ENCODE results near the gene MTCL1. TPM values are rescaled to one million over a fixed set of nuclear protein-coding genes. Genes with fewer than 3 reads are reported as not detected.

Gene MTCL1
- total and polyA plus RNA-seq, 10 of the 15 experiments (the other 5 are each of a cell fraction or from before 2014, with no cell fraction given): 0.03 to 0.36 (median 0.13) TPM; not detected in 4

- FAIRE-seq: no peak
- ChIA-PET SMC1A (ENCODE audit: uncharacterized antibody, unreplicated experiment) (interaction anchor here (1.0 kb wide), 1 partner anchor 145 kb away, joined by 3 read pairs; no protein-coding TSS in a partner anchor), RAD21 (ENCODE audit: unreplicated experiment) (no interaction called here), POLR2A (no interaction called here), CTCF (no interaction called here)
- no TSS peak for BruUV-seq (replicated peaks)
- H3K4me3 ChIP-seq: no peak overlapping the region
- TF ChIP-seq EED (IDR thresholded peaks at IDR 0.05; ENCODE audit: low read depth) (no peak), CBFB (IDR thresholded peaks at IDR 0.05; ENCODE audit: low read depth) (no peak), SUZ12 (IDR thresholded peaks at IDR 0.05; ENCODE audit: unreplicated experiment) (no peak), RCOR1 (conservative IDR thresholded peaks at IDR 0.05; ENCODE audit: low read depth, low read length) (no peak), CEBPZ (IDR thresholded peaks at IDR 0.05; ENCODE audit: low read depth, low read length) (no peak), CHD1 (IDR thresholded peaks at IDR 0.05; ENCODE audit: low read depth, low read length) (no peak), JUND (IDR thresholded peaks at IDR 0.05; ENCODE audit: low read depth, low read length) (no peak), ETV6 (conservative IDR thresholded peaks at IDR 0.05 in 1 of 2, IDR thresholded peaks at IDR 0.05 in 1 of 2; ENCODE audit: borderline replicate concordance in 1 of 2, low read depth in 1 of 2) (no peak), ZBTB11 (CRISPR knock-in tag; IDR thresholded peaks at IDR 0.05) (no peak), ZNF687 (IDR thresholded peaks at IDR 0.05) (no peak), TCF7 (IDR thresholded peaks at IDR 0.05; ENCODE audit: borderline replicate concordance) (no peak)
- H3K36me3 ChIP-seq (ENCODE audit: control insufficient read depth in 2 of 2, insufficient read depth in 2 of 2, low read length in 1 of 2): no peaks in the 10 kb centered on the region
- H3K4me2 ChIP-seq (ENCODE audit: control insufficient read depth, insufficient read depth): no peak overlapping the region
- DNase-seq (ENCODE audit: low read depth, low spot score): no peak
- in situ Hi-C loops (cut with MboI): loop anchor here (25.0 kb wide), 2 partner anchors 120 to 1470 kb away; no protein-coding TSS in a partner anchor
- no peaks in the 10 kb centered on the region; the same call in 2 of the 3 replicates for H3K9me3 ChIP-seq (replicated peaks; ENCODE audit: control insufficient read depth, insufficient read depth, low read length)
- WGBS (ENCODE audit: insufficient coverage, insufficient replicate concordance, low lambda C conversion rate, missing lambda C conversion rate): 40% methylated on average over 5 of the region's 5 CpGs
- H3K79me2 ChIP-seq (ENCODE audit: control insufficient read depth, insufficient read depth, low read length): no peaks in the 10 kb centered on the region
- no peaks in the 10 kb centered on the region for H4K20me1 ChIP-seq (ENCODE audit: control insufficient read depth, insufficient read depth)
- intact Hi-C loops (cut with micrococcal nuclease; ENCODE audit: unreplicated experiment): no loop called here
- H3K27me3 ChIP-seq (replicated peaks in 1 of 2; ENCODE audit: control insufficient read depth in 2 of 2, insufficient read depth in 2 of 2, low read length in 1 of 2): peaks cover 0 to 3% of the 10 kb centered on the region in 2 experiments; a peak in 1 of 4 replicates
- ATAC-seq: no peak
- H2AFZ ChIP-seq (ENCODE audit: control insufficient read depth, low read depth, low read length): no peak overlapping the region
- no peaks in the 10 kb centered on the region for H3K4me1 ChIP-seq (ENCODE audit: control insufficient read depth, insufficient read depth, low read length)
- H3K27ac ChIP-seq (ENCODE audit: control insufficient read depth, insufficient read depth): no peak overlapping the region
- H3K9ac ChIP-seq (ENCODE audit: control insufficient read depth, insufficient read depth, low read length): no peak overlapping the region
Measured at GRCh38 chr18:8842506-8842905, 137.2 kb downstream of the MTCL1 start.

Data from GM12878 (cell line).